Peyer's patch (tissue), 4 donors: ENCODE results near the gene AHDC1. TPM values are rescaled to one million over a fixed set of nuclear protein-coding genes. Genes with fewer than 3 reads are reported as not detected.

ENCODE experiments used
- DNase-seq, 3 donors: peaks; one replicate each; pipeline ENCODE4 v3.0.0-alpha.2; 2017 to 2019
- H3K27ac ChIP-seq, 4 donors: fragments of 200-600 bp; sonication (generic); one replicate each; pipeline ENCODE4 v1.5.1; 2016 to 2019
- H3K27me3 ChIP-seq, 2 donors: fragments of 200-600 bp; sonication (generic); one replicate each; pipeline ENCODE4 v1.5.1; 2019
- H3K36me3 ChIP-seq, 3 donors: fragments of 200-600 bp; sonication (generic); one replicate each; pipeline ENCODE4 v1.5.1; 2016 to 2019
- H3K4me1 ChIP-seq, 4 donors: fragments of 200-600 bp; sonication (generic); one replicate each; pipeline ENCODE4 v1.5.1; 2016 to 2019
- H3K4me3 ChIP-seq, 4 donors: fragments of 200-600 bp; sonication (generic); 1 replicate in 3 of 4; 2 replicates in 1 of 4; pipeline ENCODE4 v1.5.1; 2016 to 2019; ENCODE audit warnings: mild to moderate bottlenecking in 1 of 4
- H3K9me3 ChIP-seq, 4 donors: fragments of 200-600 bp; sonication (generic); one replicate each; pipeline ENCODE4 v1.5.1; 2016 to 2019; ENCODE audit warnings: mild to moderate bottlenecking in 1 of 4
- CTCF ChIP-seq, 6 experiments: fragments of 450-650 bp in 4 of 6; fragments of 200-600 bp in 2 of 6; sonication (generic) in 1 of 6; IDR thresholded peaks; one replicate each; pipeline ENCODE4 v1.5.1; 2017 to 2019; ENCODE audit warnings: antibody characterized with exemption in 6 of 6, mild to moderate bottlenecking in 3 of 6, moderate library complexity in 1 of 6
- POLR2A ChIP-seq, 2 donors: fragments of 450-650 bp; IDR thresholded peaks; one replicate each; pipeline ENCODE4 v1.5.1; 2017; ENCODE audit warnings: antibody characterized with exemption in 2 of 2, mild to moderate bottlenecking in 2 of 2, moderate library complexity in 2 of 2
- total RNA-seq, 4 donors: library from RNA; depleted of rRNA; stranded (reverse); fragments of >200 nt; gene quantifications; one replicate each; pipeline ENCODE4 v1.1.0, GENCODE V29; 2016

AHDC1 gene
- total RNA-seq, 4 donors from 2014 or later = 7.0 to 21.5 (median 12.0) TPM

- Histone ChIP-seq H3K36me3 (no peaks in the 10 kb centered on the region), H3K4me1 (peaks cover 0 to 35% (median 2%) of the 10 kb centered on the region in 4 donors), H3K4me3 (no peak overlapping the region), H3K27ac (no peak overlapping the region), H3K27me3 (no peaks in the 10 kb centered on the region), H3K9me3 (no peaks in the 10 kb centered on the region)
- no peak for TF ChIP-seq POLR2A (IDR thresholded peaks at IDR 0.05)
- peak in 1 of 6 experiments; percentile 29 for TF ChIP-seq CTCF (IDR thresholded peaks at IDR 0.05)
- no peak for DNase-seq
Observed at GRCh38 chr1:27507960-27508665, 95.8 kb downstream of the AHDC1 start.

DNA sequence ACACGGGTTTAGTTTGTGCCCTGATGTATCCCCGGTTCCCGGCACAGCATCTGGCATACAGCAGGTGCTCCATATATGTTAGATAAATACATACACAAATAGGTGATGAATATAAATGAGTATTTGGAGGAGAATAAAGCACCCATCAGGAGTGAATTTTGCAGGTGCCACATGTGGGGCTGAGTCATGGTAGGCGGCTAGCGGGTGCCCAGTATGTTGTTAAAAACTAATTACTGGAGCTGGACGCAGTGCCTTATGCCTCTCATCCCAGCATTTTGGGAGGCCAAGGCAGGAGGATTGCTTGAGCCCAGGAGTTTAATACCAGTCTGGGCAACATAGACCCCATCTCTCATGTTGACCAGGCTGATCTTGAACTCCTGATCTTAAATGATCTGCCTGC lies 97.2 kb downstream of the AHDC1 start:
- Histone ChIP-seq H3K27ac (no peak overlapping the region), H3K4me1 (peaks cover 0 to 37% (median 2%) of the 10 kb centered on the region in 4 donors), H3K27me3 (no peaks in the 10 kb centered on the region), H3K9me3 (no peaks in the 10 kb centered on the region), H3K36me3 (no peaks in the 10 kb centered on the region), H3K4me3 (no peak overlapping the region)
- no peak for TF ChIP-seq POLR2A (IDR thresholded peaks at IDR 0.05)
- no peak for TF ChIP-seq CTCF (IDR thresholded peaks at IDR 0.05)
- DNase-seq = no peak

DNA sequence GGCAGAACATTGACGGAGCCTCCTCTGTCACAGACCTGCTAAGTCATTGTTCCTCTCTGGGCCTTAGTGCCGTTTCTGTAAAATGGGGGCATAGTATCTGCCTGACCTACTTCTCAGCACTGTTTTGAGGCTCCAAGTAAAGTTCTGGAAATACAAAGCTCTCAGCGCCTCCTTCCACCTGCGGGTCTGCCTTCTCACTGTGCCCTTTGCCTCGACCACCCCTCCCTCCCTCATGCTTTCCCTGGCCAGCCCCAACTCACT lies 98.6 kb downstream of the AHDC1 start:
- Histone ChIP-seq H3K4me3 (no peak overlapping the region), H3K27ac (peak overlapping the region; percentile 35 to 88 (median 66)), H3K4me1 (peaks cover 0 to 37% (median 2%) of the 10 kb centered on the region in 4 donors), H3K9me3 (no peaks in the 10 kb centered on the region), H3K36me3 (no peaks in the 10 kb centered on the region), H3K27me3 (no peaks in the 10 kb centered on the region)
- no peak for TF ChIP-seq CTCF (IDR thresholded peaks at IDR 0.05)
- no peak for TF ChIP-seq POLR2A (IDR thresholded peaks at IDR 0.05)
- DNase-seq = no peak

- TF ChIP-seq CTCF (IDR thresholded peaks at IDR 0.05) (no peak), POLR2A (IDR thresholded peaks at IDR 0.05) (no peak)
- Histone ChIP-seq H3K27ac (peak overlapping the region; percentile 35 to 88 (median 66)), H3K27me3 (no peaks in the 10 kb centered on the region), H3K4me3 (no peak overlapping the region), H3K4me1 (peaks cover 0 to 36% (median 2%) of the 10 kb centered on the region in 4 donors), H3K9me3 (no peaks in the 10 kb centered on the region), H3K36me3 (no peaks in the 10 kb centered on the region)
- peak in 1 of 3 donors; percentile 57 for DNase-seq
Observed at GRCh38 chr1:27504588-27505419, 99.1 kb downstream of the AHDC1 start.

DNA sequence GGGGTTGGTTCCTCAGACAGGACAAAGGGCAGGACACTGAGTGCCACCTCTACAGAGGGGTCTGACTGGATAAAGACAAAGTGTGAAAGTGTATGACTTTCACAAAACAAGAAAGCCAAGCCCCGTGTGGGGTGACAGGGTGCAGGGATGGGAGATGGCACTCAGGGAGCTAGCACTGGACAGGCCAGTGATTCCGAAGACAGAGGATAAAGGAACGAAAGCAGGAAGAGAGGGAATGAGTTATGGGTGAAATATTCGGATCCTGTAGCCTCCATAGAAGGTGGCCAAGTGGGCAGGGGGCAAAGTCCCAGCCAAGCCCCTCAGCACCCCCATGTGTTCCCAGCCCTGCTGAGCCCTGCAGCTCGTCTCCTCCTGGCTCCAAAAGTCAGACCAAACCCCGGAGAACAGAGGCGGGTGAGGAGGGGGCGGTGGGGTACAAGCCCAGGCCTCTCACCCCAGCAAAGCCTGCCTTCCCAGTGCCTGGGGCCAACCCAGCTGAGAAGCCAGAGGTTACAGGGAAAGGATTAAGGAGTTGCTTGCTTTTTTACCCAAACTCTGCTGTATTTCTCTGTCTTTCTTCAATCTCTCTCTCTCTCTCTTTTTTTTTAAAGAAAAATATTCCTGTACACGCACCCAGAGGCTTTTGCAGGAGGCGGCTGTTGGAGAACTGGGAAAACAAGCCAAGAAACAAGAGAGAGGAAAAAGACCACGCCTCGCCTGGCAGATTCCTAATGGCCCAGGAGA lies 99.9 kb downstream of the AHDC1 start:
- H3K27ac ChIP-seq = peak overlapping the region; percentile 35 to 88 (median 66)
- no peak for DNase-seq

More for the DNA sequence above, 99.9 kb downstream of the AHDC1 start:
- H3K27me3 ChIP-seq = no peaks in the 10 kb centered on the region
- no peak for TF ChIP-seq CTCF (IDR thresholded peaks at IDR 0.05)
- no peak for TF ChIP-seq POLR2A (IDR thresholded peaks at IDR 0.05)
- peaks cover 0 to 28% (median 2%) of the 10 kb centered on the region in 4 donors for H3K4me1 ChIP-seq
- no peaks in the 10 kb centered on the region for H3K36me3 ChIP-seq
- H3K9me3 ChIP-seq = no peaks in the 10 kb centered on the region
- H3K4me3 ChIP-seq = no peak overlapping the region
